EL (cell line): ENCODE data around the gene TTC39C.
"Not testable (repeated sequence)": the region's sequence is repeated elsewhere in the genome, so short reads cannot be mapped to it uniquely, and the experiment has no call there.

ENCODE experiments used
- DNase-seq: peaks from one replicate; pipeline ENCODE4 v3.0.0-alpha.2; 2016

The TTC39C gene

GRCh38 chr18:24018299-24018886 lies 3.8 kb downstream of the TTC39C start:
- DNase-seq: no peak

- no peak for DNase-seq
Observed at GRCh38 chr18:24019641-24020331, 5.2 kb downstream of the TTC39C start.

GRCh38 chr18:24021505-24021904 lies 7.0 kb downstream of the TTC39C start:
- no peak for DNase-seq

GRCh38 chr18:24022161-24022560 lies 7.6 kb downstream of the TTC39C start:
- DNase-seq: peak; percentile 51

- no peak for DNase-seq
Observed at GRCh38 chr18:24023185-24023814, 8.7 kb downstream of the TTC39C start.

GRCh38 chr18:24024425-24024824 lies 9.9 kb downstream of the TTC39C start:
- no peak for DNase-seq

GRCh38 chr18:24026457-24026856 lies 11.9 kb downstream of the TTC39C start:
- DNase-seq: no peak

- peak; percentile 81 for DNase-seq
Observed at GRCh38 chr18:24027156-24027827, 12.7 kb downstream of the TTC39C start.

- not testable (repeated sequence) for DNase-seq
Observed at GRCh38 chr18:24028946-24029345, 14.4 kb downstream of the TTC39C start.

GRCh38 chr18:24031318-24031717 lies 16.8 kb downstream of the TTC39C start:
- DNase-seq: no peak

- DNase-seq: no peak
Observed at GRCh38 chr18:24031916-24032315, 17.4 kb downstream of the TTC39C start.

- DNase-seq: no peak
Observed at GRCh38 chr18:24033641-24034412, 19.3 kb downstream of the TTC39C start.

GRCh38 chr18:24035316-24035715 lies 20.8 kb downstream of the TTC39C start:
- no peak for DNase-seq

GRCh38 chr18:24039671-24040070 lies 25.1 kb downstream of the TTC39C start:
- no peak for DNase-seq

- no peak for DNase-seq
Observed at GRCh38 chr18:24041691-24042090, 27.1 kb downstream of the TTC39C start.

- no peak for DNase-seq
Observed at GRCh38 chr18:24043403-24043802, 28.8 kb downstream of the TTC39C start.

GRCh38 chr18:24048261-24048660 lies 33.7 kb downstream of the TTC39C start:
- DNase-seq: no peak

- DNase-seq: no peak
Observed at GRCh38 chr18:24049142-24049541, 34.6 kb downstream of the TTC39C start.

- DNase-seq: peak; percentile 70
Observed at GRCh38 chr18:24051031-24051947, 36.7 kb downstream of the TTC39C start.

GRCh38 chr18:24052053-24052452 lies 37.5 kb downstream of the TTC39C start:
- DNase-seq: no peak

GRCh38 chr18:24053211-24053610 lies 38.7 kb downstream of the TTC39C start:
- DNase-seq: no peak

GRCh38 chr18:24054130-24054529 lies 39.6 kb downstream of the TTC39C start:
- peak; percentile 9 for DNase-seq
